GM19351 (cell line): ENCODE measurements around the gene AFG1L.

Experiments used
- ATAC-seq: cut with Tn5 transposase; IDR thresholded peaks from one replicate; pipeline ENCODE4 v1.9.1; 2021; ENCODE audit warnings: mild to moderate bottlenecking, moderate library complexity; ENCODE audit not compliant: unreplicated experiment

AFG1L gene

DNA sequence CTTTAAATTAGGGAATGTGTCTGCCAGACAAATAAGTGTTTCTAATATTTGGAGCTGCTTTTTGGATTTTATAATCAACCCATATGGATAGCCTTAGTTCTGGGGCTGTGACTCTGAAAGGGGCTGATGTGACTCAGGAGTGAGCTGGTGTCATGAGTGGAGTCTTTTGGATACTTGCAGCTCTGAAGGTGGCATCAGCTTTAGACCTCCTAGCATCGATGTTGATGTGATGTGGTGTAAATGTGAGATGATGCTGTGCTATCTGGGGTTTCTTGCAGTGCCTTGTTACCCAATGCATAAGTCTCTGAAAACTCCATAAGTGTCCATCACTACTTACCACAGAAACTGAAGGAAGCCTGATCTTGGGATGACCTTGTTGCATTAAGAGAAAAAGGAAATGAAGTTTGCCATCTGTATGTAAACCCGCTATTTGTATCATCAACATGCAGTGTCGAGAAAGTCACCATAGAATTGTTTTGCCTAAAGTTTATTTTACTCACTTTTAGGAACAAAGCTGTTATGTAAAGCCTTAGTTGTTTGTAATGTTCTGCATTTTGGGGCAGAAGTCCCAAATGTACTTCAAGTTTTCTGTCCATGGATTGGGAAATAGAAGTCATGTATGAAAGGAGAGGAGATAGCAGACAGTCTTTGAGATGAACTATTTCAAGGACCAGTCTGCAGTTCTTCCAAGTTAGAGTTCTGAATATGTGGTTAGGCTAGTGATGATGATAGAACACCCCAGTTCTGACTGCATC lies 273.9 kb downstream of the AFG1L start:
- ATAC-seq, result no peak

DNA sequence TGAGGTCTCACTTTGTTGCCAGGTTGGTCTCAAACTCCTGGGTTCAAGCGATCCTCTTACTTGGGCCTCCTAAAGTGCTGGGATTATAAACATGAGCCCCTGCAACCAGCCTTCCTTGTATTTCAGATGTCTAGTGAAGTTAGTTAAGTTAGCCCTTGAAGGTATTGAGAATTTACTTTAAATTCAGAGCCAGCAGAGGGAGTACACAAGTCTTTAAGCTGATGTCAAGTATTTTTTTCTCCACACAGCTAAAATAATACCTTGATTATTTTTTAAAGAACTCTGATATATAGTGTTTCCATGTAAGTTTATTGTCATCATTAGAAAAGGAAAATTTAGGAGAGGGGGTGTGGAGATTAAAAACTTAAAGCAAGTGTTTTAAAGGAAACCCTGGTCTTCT lies 275.7 kb downstream of the AFG1L start:
- no peak for ATAC-seq

DNA sequence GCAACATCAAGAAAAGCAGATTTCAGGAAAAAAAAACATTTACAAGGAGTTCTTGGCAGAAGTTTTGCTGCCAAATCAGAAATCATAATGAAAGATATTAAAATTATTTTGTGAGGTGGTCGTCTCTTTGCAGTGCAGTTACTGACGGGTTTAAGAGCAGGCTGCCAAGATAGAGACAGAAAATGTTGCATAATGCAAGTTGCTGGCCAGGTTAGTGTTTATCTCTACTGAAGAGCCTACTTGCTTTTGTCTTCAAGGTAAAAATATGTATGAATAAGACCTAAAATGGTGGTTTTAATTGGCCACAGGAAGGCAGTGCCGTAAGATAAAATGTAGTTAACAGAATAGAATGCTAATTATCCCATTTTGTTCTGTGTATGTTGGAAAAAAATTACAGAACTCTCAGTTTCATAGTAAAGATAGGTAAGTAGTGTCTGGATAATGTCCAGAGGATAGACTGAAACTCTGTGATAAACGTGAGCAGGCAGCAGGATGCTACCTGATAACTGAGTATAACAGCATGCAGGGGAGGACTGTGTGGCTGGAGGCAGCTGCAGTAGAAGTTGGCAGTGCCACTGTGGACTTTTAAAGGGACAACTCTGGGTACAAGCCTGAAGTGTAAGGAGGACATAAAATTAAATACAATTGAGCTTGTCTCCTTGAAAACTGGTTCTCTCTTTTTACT lies 279.7 kb downstream of the AFG1L start:
- no peak for ATAC-seq
